SK-N-SH (cell line): ENCODE data around the gene ZMIZ2. TPM values are rescaled to one million over a fixed set of nuclear protein-coding genes. Genes with fewer than 3 reads are reported as not detected.
"Not testable (repeated sequence)": the region's sequence is repeated elsewhere in the genome, so short reads cannot be mapped to it uniquely, and the experiment has no call there.

Source experiments
- CTCF ChIA-PET: fragments of 300-600, 350-600 bp; formaldehyde crosslinking; extraction: SDS; loops from one replicate; lab custom pipeline; 2021; lab: Yijun Ruan, JAX
- POLR2A ChIA-PET: fragments of 350-600 bp; sonication (Branson Sonifier 250); formaldehyde crosslinking; extraction: SDS; loops from one replicate; lab custom pipeline; 2020; ENCODE audit warnings: antibody characterized with exemption, inconsistent platforms; lab: Yijun Ruan, JAX
- DNase-seq: peaks from one replicate; pipeline ENCODE4 v3.0.0; 2012
- H2AFZ ChIP-seq: fragments of 200-600 bp; sonication (generic); 2 replicates; pipeline ENCODE4 v1.8.1; 2016; ENCODE audit warnings: antibody characterized with exemption, mild to moderate bottlenecking, low read depth
- H3F3A ChIP-seq: fragments of 200-600 bp; sonication (generic); replicated peaks from 2 replicates; pipeline ENCODE3; 2016; ENCODE audit warnings: antibody characterized with exemption, mild to moderate bottlenecking; ENCODE audit not compliant: insufficient read depth
- H3K27ac ChIP-seq, 2 experiments: fragments of 200-500 bp in 1 of 2; fragments of 200-600 bp in 1 of 2; sonication (Bioruptor generic) in 1 of 2; sonication (generic), shearing (Covaris generic) in 1 of 2; 2 replicates each; pipeline versions ENCODE4 v1.5.1 to v1.6.1; 2014 to 2016; ENCODE audit warnings: low read depth in 2 of 2, inconsistent platforms in 1 of 2, low read length in 1 of 2, mild to moderate bottlenecking in 1 of 2, mixed read lengths in 1 of 2
- H3K27me3 ChIP-seq: fragments of 200-600 bp; sonication (generic), shearing (Covaris generic); 2 replicates; pipeline ENCODE4 v1.6.1; 2016; ENCODE audit warnings: mixed run types; ENCODE audit not compliant: insufficient read depth
- H3K36me3 ChIP-seq, 2 experiments: fragments of 200-500 bp in 1 of 2; fragments of 200-600 bp in 1 of 2; sonication (Bioruptor generic) in 1 of 2; sonication (generic) in 1 of 2; replicated peaks in 1 of 2; 2 replicates each; pipeline versions ENCODE3 to v1.5.1; 2014 to 2016; ENCODE audit warnings: low read length in 1 of 2, mild to moderate bottlenecking in 1 of 2; ENCODE audit not compliant: insufficient read depth in 2 of 2, control insufficient read depth in 1 of 2
- H3K4me1 ChIP-seq, 2 experiments: fragments of 200-500 bp in 1 of 2; fragments of 200-600 bp in 1 of 2; sonication (Bioruptor generic) in 1 of 2; sonication (generic), shearing (Covaris generic) in 1 of 2; 2 replicates each; pipeline versions ENCODE4 v1.5.1 to v1.6.1; 2014 to 2016; ENCODE audit warnings: low read depth in 1 of 2, low read length in 1 of 2, mixed run types in 1 of 2; ENCODE audit not compliant: insufficient read depth in 2 of 2, control insufficient read depth in 1 of 2
- H3K4me2 ChIP-seq: fragments of 200-600 bp; sonication (generic), shearing (Covaris generic); 2 replicates; pipeline ENCODE4 v1.6.1; 2017; ENCODE audit warnings: mixed run types
- H3K4me3 ChIP-seq, 2 experiments: fragments of 200-500 bp in 1 of 2; fragments of 200-600 bp in 1 of 2; sonication (Bioruptor generic) in 1 of 2; sonication (generic), shearing (Covaris generic) in 1 of 2; 2 replicates each; pipeline versions ENCODE4 v1.5.1 to v1.8.1; 2014 to 2016; ENCODE audit warnings: low read depth in 2 of 2, inconsistent platforms in 1 of 2, low read length in 1 of 2, mild to moderate bottlenecking in 1 of 2, mixed read lengths in 1 of 2, moderate library complexity in 1 of 2
- H3K79me2 ChIP-seq: fragments of 200-600 bp; sonication (generic); 2 replicates; pipeline ENCODE4 v1.8.1; 2017; ENCODE audit warnings: mild to moderate bottlenecking; ENCODE audit not compliant: insufficient read depth
- H3K9ac ChIP-seq: fragments of 200-600 bp; sonication (generic); 2 replicates; pipeline ENCODE4 v1.6.1; 2017; ENCODE audit warnings: mixed run types
- H3K9me2 ChIP-seq: fragments of 200-600 bp; sonication (generic); 2 replicates; pipeline ENCODE4 v1.6.1; 2017; ENCODE audit warnings: mixed run types
- H3K9me3 ChIP-seq: fragments of 200-600 bp; sonication (generic); 2 replicates; pipeline ENCODE4 v1.6.1; 2017; ENCODE audit warnings: mixed run types, mild to moderate bottlenecking, moderate library complexity
- H4K20me1 ChIP-seq: fragments of 200-600 bp; sonication (generic); 2 replicates; pipeline ENCODE4 v1.6.1; 2017; ENCODE audit warnings: mild to moderate bottlenecking, mixed run types; ENCODE audit not compliant: insufficient read depth
- CHD2 ChIP-seq: fragments of 150-350 bp; IDR thresholded peaks from 2 replicates; pipeline ENCODE4 v1.6.1; 2018; ENCODE audit warnings: low read length; ENCODE audit not compliant: partially characterized antibody
- EP300 ChIP-seq, 2 experiments: IDR thresholded peaks; 2 replicates each; pipeline versions ENCODE4 v1.4.0 to v1.6.1; 2012; ENCODE audit warnings: borderline replicate concordance in 1 of 2, low read depth in 1 of 2, low read length in 1 of 2
- FOSL2 ChIP-seq: IDR thresholded peaks from 2 replicates; pipeline ENCODE4 v1.4.0; 2012; ENCODE audit warnings: low read depth, mild to moderate bottlenecking, moderate library complexity, borderline replicate concordance
- FOXJ3 ChIP-seq: sonication (generic); formaldehyde crosslinking; IDR thresholded peaks from 2 replicates; pipeline ENCODE4 v1.5.1; 2020; ENCODE audit warnings: mild to moderate bottlenecking, missing genetic modification reagents
- GABPA ChIP-seq: IDR thresholded peaks from 2 replicates; pipeline ENCODE4 v1.4.0; 2012; ENCODE audit warnings: low read depth, mild to moderate bottlenecking
- GATA2 ChIP-seq: sonication (generic); formaldehyde crosslinking; IDR thresholded peaks from 2 replicates; pipeline ENCODE4 v1.5.0; 2020; ENCODE audit warnings: mild to moderate bottlenecking, missing genetic modification reagents
- JUND ChIP-seq: IDR thresholded peaks from 2 replicates; pipeline ENCODE4 v1.4.0; 2012
- NRF1 ChIP-seq: IDR thresholded peaks from 2 replicates; pipeline ENCODE4 v1.6.1; 2012; ENCODE audit warnings: low read depth, mild to moderate bottlenecking, low read length
- POLR2AphosphoS5 ChIP-seq: IDR thresholded peaks from 2 replicates; pipeline ENCODE4 v1.6.1; 2012; ENCODE audit warnings: low read depth, low read length
- RAD21 ChIP-seq: IDR thresholded peaks from 2 replicates; pipeline ENCODE4 v1.6.1; 2012; ENCODE audit warnings: mild to moderate bottlenecking, low read length
- RFX5 ChIP-seq: IDR thresholded peaks from 2 replicates; pipeline ENCODE4 v1.6.1; 2012; ENCODE audit warnings: mild to moderate bottlenecking, improper control_type of control experiment, low read length
- SIN3A ChIP-seq: IDR thresholded peaks from 2 replicates; pipeline ENCODE4 v1.6.1; 2012; ENCODE audit warnings: low read depth, mild to moderate bottlenecking, low read length, moderate library complexity, borderline replicate concordance
- SMC3 ChIP-seq: IDR thresholded peaks from 2 replicates; pipeline ENCODE4 v1.6.1; 2012; ENCODE audit warnings: low read depth, low read length, improper control_type of control experiment
- USF2 ChIP-seq: fragments of 150-350 bp; IDR thresholded peaks from 2 replicates; pipeline ENCODE4 v1.6.1; 2017; ENCODE audit warnings: antibody characterized with exemption, low read length, low read depth, borderline replicate concordance
- YY1 ChIP-seq: IDR thresholded peaks from 2 replicates; pipeline ENCODE4 v1.4.0; 2012; ENCODE audit warnings: low read depth, mild to moderate bottlenecking
- WGBS: methylation state at CpG from one replicate; pipeline ENCODE4 v1.1.6; 2017; ENCODE audit warnings: low lambda C conversion rate; 5-methylcytosine and 5-hydroxymethylcytosine counted together
- polyA plus RNA-seq, 3 experiments: library from polyadenylated mRNA; depleted of rRNA; stranded (reverse); fragments of >200 nt; gene quantifications; 2 replicates each; pipeline ENCODE4 v1.2.3, GENCODE V29; 2012
- TF ChIP-seq, protein P1 (sequence below): IDR thresholded peaks from 2 replicates; pipeline ENCODE4; 2012
- TF ChIP-seq, protein P2 (sequence below): IDR thresholded peaks from 2 replicates; pipeline ENCODE4 v1.4.0; 2012; ENCODE audit warnings: low read depth, borderline replicate concordance

ZMIZ2 gene
- polyA plus RNA-seq, 1 of the 3 experiments (the other 2 are of a cell fraction), result 18.1 TPM

- POLR2A ChIA-PET, result no interaction called here
- Histone ChIP-seq H2AFZ (no peak overlapping the region), H3K79me2 (no peaks in the 10 kb centered on the region), H3K27me3 (no peaks in the 10 kb centered on the region), H3F3A (peaks cover 9% of the 10 kb centered on the region), H3K36me3 (no peaks in the 10 kb centered on the region), H3K9me3 (no peaks in the 10 kb centered on the region), H3K27ac (no peak overlapping the region), H3K4me1 (no peaks in the 10 kb centered on the region; a peak in 1 of 4 replicates), H4K20me1 (no peaks in the 10 kb centered on the region), H3K4me3 (no peak overlapping the region), H3K4me2 (no peak overlapping the region), H3K9ac (no peak overlapping the region), H3K9me2 (no peaks in the 10 kb centered on the region)
- DNase-seq, result no peak
- TF ChIP-seq JUND, result no peak
- TF ChIP-seq YY1, result no peak
- no peak for TF ChIP-seq CHD2
- TF ChIP-seq NRF1, result no peak
- TF ChIP-seq SIN3A, result no peak
- TF ChIP-seq USF2, result no peak
- no peak for TF ChIP-seq FOSL2
- no peak for TF ChIP-seq SMC3
- no peak for TF ChIP-seq GABPA
- TF ChIP-seq GATA2 (CRISPR knock-in tag), result no peak
- TF ChIP-seq EP300 (IDR thresholded peaks at IDR 0.05; ENCODE audit: borderline replicate concordance in 1 of 2, low read depth in 1 of 2, low read length in 1 of 2), result no peak
- TF ChIP-seq, protein P1, sequence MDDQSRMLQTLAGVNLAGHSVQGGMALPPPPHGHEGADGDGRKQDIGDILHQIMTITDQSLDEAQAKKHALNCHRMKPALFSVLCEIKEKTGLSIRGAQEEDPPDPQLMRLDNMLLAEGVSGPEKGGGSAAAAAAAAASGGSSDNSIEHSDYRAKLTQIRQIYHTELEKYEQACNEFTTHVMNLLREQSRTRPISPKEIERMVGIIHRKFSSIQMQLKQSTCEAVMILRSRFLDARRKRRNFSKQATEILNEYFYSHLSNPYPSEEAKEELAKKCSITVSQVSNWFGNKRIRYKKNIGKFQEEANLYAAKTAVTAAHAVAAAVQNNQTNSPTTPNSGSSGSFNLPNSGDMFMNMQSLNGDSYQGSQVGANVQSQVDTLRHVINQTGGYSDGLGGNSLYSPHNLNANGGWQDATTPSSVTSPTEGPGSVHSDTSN, result no peak
- no peak for TF ChIP-seq POLR2AphosphoS5
- TF ChIP-seq RAD21, result no peak
- no peak for TF ChIP-seq FOXJ3
- TF ChIP-seq, protein P2, sequence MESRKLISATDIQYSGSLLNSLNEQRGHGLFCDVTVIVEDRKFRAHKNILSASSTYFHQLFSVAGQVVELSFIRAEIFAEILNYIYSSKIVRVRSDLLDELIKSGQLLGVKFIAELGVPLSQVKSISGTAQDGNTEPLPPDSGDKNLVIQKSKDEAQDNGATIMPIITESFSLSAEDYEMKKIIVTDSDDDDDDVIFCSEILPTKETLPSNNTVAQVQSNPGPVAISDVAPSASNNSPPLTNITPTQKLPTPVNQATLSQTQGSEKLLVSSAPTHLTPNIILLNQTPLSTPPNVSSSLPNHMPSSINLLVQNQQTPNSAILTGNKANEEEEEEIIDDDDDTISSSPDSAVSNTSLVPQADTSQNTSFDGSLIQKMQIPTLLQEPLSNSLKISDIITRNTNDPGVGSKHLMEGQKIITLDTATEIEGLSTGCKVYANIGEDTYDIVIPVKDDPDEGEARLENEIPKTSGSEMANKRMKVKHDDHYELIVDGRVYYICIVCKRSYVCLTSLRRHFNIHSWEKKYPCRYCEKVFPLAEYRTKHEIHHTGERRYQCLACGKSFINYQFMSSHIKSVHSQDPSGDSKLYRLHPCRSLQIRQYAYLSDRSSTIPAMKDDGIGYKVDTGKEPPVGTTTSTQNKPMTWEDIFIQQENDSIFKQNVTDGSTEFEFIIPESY, result no peak
- no peak for TF ChIP-seq RFX5
- WGBS, result 89% methylated on average over 4 of the region's 4 CpGs
- CTCF ChIA-PET, result no interaction called here
Measured at GRCh38 chr7:44724276-44724675, 24.4 kb upstream of the ZMIZ2 start.

- H3K9me3 ChIP-seq, H3K79me2 ChIP-seq, H3K4me2 ChIP-seq, H4K20me1 ChIP-seq, H3K27ac ChIP-seq, POLR2A ChIA-PET, H3K4me1 ChIP-seq, CTCF ChIA-PET, H3K27me3 ChIP-seq, H3K4me3 ChIP-seq, H3K9me2 ChIP-seq, H2AFZ ChIP-seq, H3K9ac ChIP-seq, DNase-seq, H3F3A ChIP-seq, H3K36me3 ChIP-seq: not testable (repeated sequence)
- 79% methylated on average over 7 of the region's 7 CpGs for WGBS
Measured at GRCh38 chr7:44726250-44726649, 22.4 kb upstream of the ZMIZ2 start.
